Lower leg skin (tissue), 4 donors: ENCODE results near the gene NEDD4L. TPM values are rescaled to one million over a fixed set of nuclear protein-coding genes. Genes with fewer than 3 reads are reported as not detected.
"Not testable (repeated sequence)": the region's sequence is repeated elsewhere in the genome, so short reads cannot be mapped to it uniquely, and the experiment has no call there.

Source experiments
- DNase-seq, 2 donors: peaks; one replicate each; pipeline ENCODE4 v3.0.0-alpha.2; 2019; ENCODE audit warnings: low spot score in 2 of 2
- H3K4me3 ChIP-seq: fragments of 200-600 bp; sonication (generic); 2 replicates; pipeline ENCODE4 v1.5.1; 2017; ENCODE audit warnings: mild to moderate bottlenecking, low read depth; ENCODE audit not compliant: poor library complexity, severe bottlenecking
- POLR2A ChIP-seq, 2 donors: fragments of 450-650 bp; IDR thresholded peaks; one replicate each; pipeline ENCODE4 v1.6.1; 2016 to 2017; ENCODE audit warnings: antibody characterized with exemption in 2 of 2, mild to moderate bottlenecking in 1 of 2, moderate library complexity in 1 of 2
- WGBS, 2 donors: methylation state at CpG; one replicate each; pipeline ENCODE4 v1.1.5; 2018; 5-methylcytosine and 5-hydroxymethylcytosine counted together
- intact Hi-C: fragments of 100-400 bp; cut with DNase I; formaldehyde crosslinking; loops from one replicate; pipeline ENCODE4 v1.15.0; 2023; ENCODE audit warnings: low total_unique reads
- total RNA-seq, 4 donors: library from RNA; depleted of rRNA; stranded (reverse); fragments of >200 nt; gene quantifications; one replicate each; pipeline ENCODE4 v1.1.0, GENCODE V29; 2016
- TF ChIP-seq, protein P1 (sequence below), 3 donors: fragments of 450-650 bp; IDR thresholded peaks; one replicate each; pipeline ENCODE4 v1.5.1; 2016; ENCODE audit warnings: antibody characterized with exemption in 3 of 3, mild to moderate bottlenecking in 3 of 3, moderate library complexity in 2 of 3

The NEDD4L gene
- total RNA-seq = 100 to 1,000 TPM in 1 of 4 donors, 10 to 100 TPM in 3; 22.9 to 127 (median 35.0) TPM

DNA sequence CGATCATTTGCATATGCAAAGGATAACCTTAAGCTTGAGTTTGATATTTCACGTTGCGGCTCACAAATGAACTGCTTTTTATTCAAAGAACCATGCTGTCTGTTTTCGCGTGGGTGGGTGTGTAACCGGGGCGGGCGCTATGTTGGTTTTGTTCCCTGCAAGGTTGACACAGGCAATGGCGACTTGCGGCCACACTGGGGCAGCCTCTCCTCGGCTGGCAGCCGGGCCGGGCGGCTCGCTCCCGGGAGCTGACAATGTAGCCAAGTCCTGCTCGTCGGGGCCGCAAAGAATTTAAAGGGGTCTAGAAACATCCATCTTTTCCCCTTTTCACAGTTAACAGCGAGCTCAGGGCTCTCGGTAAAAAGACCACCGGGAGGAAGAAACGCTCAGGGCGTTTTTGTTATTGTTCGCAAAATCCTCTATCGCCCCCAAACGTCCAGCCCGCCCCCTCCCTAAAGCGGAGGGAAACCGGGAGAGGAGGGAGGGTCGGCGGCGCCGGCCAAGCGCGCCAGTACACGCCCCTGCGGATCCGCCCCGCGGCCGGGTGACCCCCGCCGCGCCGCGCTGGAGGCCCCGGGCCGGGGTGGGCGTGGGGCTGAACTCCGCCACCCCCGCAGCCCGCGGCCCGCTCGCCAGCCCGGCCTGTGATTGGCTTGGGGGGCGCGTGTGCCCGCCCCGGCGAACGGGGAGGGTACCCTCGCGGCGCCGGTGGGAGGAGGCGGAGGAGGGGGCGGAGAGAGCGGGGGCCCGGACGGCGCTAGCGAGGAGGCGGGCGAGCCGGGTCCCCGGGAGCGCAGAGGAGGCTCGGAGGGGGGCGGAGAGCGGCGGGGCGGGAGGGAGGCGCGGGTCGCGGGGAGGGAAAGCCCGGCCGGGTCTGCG lies at the start of gene NEDD4L:
Gene NEDD4L, plus strand, starts transcription at position 736 of the 879 bp plus-strand sequence. CDS start 435 bp downstream, outside the sequence.
- DNase-seq = peak; percentile 76 to 96
- WGBS, 2 donors = 0% methylated on average over 33 to 64 of the region's 91 CpGs
- intact Hi-C loops = loop anchor here (5.0 to 10.0 kb wide), 3 partner anchors 79 to 281 kb away; no protein-coding TSS in a partner anchor
- peak within 1 kb of the TSS; percentile 66 for H3K4me3 ChIP-seq
- no peak for TF ChIP-seq POLR2A (IDR thresholded peaks at IDR 0.05)
- TF ChIP-seq, protein P1, sequence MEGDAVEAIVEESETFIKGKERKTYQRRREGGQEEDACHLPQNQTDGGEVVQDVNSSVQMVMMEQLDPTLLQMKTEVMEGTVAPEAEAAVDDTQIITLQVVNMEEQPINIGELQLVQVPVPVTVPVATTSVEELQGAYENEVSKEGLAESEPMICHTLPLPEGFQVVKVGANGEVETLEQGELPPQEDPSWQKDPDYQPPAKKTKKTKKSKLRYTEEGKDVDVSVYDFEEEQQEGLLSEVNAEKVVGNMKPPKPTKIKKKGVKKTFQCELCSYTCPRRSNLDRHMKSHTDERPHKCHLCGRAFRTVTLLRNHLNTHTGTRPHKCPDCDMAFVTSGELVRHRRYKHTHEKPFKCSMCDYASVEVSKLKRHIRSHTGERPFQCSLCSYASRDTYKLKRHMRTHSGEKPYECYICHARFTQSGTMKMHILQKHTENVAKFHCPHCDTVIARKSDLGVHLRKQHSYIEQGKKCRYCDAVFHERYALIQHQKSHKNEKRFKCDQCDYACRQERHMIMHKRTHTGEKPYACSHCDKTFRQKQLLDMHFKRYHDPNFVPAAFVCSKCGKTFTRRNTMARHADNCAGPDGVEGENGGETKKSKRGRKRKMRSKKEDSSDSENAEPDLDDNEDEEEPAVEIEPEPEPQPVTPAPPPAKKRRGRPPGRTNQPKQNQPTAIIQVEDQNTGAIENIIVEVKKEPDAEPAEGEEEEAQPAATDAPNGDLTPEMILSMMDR (IDR thresholded peaks at IDR 0.05) = no peak

DNA sequence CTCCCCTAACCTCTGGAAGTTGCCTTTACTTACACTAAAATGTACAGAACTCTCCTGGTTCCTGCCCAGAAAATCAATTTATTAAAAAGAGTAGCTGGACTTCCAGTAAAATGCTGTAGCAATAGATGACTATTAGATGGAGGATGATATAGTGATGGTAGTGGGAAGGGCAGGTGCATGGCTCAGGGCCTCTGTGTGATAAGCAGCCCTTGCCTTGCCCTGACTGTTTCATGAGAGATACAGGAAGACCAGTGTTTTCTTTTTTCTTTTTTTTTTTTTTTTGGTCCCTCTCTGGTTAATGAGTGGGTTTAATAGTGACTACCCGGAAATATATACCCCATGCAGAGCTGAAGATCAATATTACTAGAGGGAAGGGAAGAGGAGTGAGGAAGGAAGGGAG lies 48.7 kb upstream of the NEDD4L start:
- H3K4me3 ChIP-seq = no peak overlapping the region
- intact Hi-C loops = no loop called here
- WGBS, 2 donors = 66 to 92% methylated on average over 1 of the region's 1 CpG
- no peak for DNase-seq
- TF ChIP-seq POLR2A (IDR thresholded peaks at IDR 0.05) = no peak
- TF ChIP-seq, protein P1 (IDR thresholded peaks at IDR 0.05) = no peak

DNA sequence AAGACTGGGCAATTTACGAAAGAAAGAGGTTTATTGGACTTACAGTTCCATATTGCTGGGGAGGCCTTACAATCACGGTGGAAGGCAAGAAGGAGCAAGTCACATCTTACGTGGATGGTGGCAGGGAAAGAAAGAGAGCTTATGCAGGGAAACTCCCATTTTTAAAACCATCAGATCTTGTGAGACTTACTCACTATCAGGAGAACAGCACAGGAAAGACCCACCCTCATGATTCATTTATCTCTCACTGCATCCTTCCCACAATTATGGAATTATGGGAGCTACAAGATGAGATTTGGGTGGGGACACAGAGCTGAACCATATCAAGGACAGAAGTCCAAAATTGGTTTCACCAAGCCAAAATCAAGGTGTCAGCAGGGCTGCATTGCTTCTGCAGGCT lies 47.1 kb upstream of the NEDD4L start:
- intact Hi-C loops, H3K4me3 ChIP-seq, DNase-seq: not testable (repeated sequence)
- 88 to 95% methylated on average over 3 of the region's 3 CpGs for WGBS, 2 donors

DNA sequence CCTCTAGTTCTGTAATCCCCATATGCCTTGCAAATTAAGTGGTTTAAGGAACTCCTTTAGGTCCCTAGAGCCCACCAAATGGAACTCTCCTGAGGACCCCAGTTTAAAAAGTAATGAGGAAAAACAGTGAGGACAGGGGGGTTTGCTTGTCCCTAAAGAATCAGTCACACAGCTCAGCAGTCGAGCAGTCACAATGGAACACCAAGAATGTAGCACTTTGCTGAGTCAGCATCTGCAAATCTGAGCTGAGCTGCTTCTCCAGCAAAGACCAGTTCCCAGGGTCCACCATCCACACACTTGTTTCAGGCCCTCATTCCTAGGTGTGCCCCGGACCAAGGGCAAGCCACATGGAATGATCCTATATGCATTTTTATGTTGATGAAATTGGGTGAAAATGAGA lies 46.2 kb upstream of the NEDD4L start:
- intact Hi-C loops = no loop called here
- 66 to 74% methylated on average over 2 of the region's 2 CpGs for WGBS, 2 donors
- TF ChIP-seq POLR2A (IDR thresholded peaks at IDR 0.05) = no peak
- TF ChIP-seq, protein P1 (IDR thresholded peaks at IDR 0.05) = no peak
- H3K4me3 ChIP-seq = no peak overlapping the region
- no peak for DNase-seq

DNA sequence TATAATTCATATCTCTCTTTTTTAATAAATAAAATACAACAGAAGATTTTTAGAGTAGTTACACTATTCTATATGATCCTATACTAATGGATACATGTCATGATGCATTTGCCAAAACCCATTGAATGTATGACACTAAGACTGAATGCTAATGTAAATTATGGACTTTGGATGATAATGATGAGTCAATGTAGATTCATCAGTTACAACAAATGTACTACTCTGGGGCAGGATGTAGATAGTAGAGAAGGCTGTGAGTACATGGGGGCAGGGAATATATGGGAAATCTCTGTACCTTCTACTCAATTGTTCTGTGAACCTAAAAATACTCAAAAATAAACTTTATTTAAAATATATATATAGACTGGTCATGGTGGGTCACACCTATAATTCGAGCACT lies 45.6 kb upstream of the NEDD4L start:
- 87 to 91% methylated on average over 1 of the region's 1 CpG for WGBS, 2 donors
- DNase-seq = no peak
- no peak overlapping the region for H3K4me3 ChIP-seq
- TF ChIP-seq, protein P1 (IDR thresholded peaks at IDR 0.05) = no peak
- TF ChIP-seq POLR2A (IDR thresholded peaks at IDR 0.05) = no peak
- intact Hi-C loops = no loop called here

- H3K4me3 ChIP-seq = no peak overlapping the region
- DNase-seq = no peak
- no peak for TF ChIP-seq POLR2A (IDR thresholded peaks at IDR 0.05)
- TF ChIP-seq, protein P1 (IDR thresholded peaks at IDR 0.05) = no peak
- 82 to 88% methylated on average over 3 of the region's 3 CpGs for WGBS, 2 donors
- intact Hi-C loops = no loop called here
These were observed 39.7 kb upstream of the NEDD4L start for GRCh38 chr18:58004317-58004716.
